Choroid plexus epithelial cell (primary cell): Measurements from ENCODE around the gene AGRN.
A peak's percentile ranks its signal among the peaks of the same experiment; 100 is the strongest.

Experiments used
- DNase-seq: peaks from one replicate; pipeline ENCODE4 v3.0.0-alpha.2; 2010; ENCODE audit warnings: low read depth
- H3K4me3 ChIP-seq: 2 replicates; pipeline ENCODE4 v1.5.1; 2011; ENCODE audit warnings: low read depth, mild to moderate bottlenecking, control low read depth, low read length, moderate library complexity
- TF ChIP-seq, protein P1 (sequence below): conservative IDR thresholded peaks from 2 replicates; pipeline ENCODE4 v1.5.1; 2011; ENCODE audit warnings: low read depth, mild to moderate bottlenecking, control low read depth, inconsistent platforms, low read length, moderate library complexity

The AGRN gene

DNA sequence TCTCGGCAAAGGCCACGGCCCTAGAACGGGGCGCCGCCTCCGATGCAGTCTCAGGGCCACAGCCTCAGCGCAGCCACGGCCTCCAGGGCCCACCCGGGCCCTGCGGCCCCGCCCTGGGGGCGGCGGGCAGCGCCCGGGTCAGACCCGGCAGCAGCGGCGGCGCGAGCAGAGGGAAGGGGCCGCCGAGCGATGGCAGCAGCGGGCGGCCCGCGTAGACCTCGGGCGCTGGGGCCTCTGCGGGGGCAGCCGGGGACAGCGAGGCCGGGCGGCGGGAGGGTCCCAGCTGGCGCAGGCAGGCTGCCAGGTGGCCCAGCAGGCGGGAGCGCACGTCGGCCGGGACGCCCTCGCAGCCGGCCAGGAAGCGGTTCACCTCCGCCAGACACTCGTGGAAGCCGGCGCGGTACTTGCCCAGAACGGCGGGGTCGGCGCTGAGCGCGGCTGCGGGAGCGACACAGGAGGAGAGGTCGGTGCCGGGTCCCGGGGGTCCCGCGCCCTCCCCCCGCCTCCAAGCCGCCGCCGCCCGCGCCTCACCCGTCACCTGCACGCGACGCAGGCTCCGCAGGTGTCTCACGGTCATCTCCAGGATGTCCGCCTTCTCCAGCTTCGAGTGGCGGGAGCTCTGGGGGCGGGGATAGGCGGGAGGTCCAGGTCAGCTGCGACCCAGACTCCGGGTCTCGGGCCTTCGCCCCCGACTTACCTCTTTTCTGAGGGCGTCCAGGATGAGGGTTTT is 20.8 kb upstream of the AGRN start:
- no peak for DNase-seq
- peak overlapping the region; percentile 69 for H3K4me3 ChIP-seq
- TF ChIP-seq, protein P1, sequence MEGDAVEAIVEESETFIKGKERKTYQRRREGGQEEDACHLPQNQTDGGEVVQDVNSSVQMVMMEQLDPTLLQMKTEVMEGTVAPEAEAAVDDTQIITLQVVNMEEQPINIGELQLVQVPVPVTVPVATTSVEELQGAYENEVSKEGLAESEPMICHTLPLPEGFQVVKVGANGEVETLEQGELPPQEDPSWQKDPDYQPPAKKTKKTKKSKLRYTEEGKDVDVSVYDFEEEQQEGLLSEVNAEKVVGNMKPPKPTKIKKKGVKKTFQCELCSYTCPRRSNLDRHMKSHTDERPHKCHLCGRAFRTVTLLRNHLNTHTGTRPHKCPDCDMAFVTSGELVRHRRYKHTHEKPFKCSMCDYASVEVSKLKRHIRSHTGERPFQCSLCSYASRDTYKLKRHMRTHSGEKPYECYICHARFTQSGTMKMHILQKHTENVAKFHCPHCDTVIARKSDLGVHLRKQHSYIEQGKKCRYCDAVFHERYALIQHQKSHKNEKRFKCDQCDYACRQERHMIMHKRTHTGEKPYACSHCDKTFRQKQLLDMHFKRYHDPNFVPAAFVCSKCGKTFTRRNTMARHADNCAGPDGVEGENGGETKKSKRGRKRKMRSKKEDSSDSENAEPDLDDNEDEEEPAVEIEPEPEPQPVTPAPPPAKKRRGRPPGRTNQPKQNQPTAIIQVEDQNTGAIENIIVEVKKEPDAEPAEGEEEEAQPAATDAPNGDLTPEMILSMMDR, result no peak

DNA sequence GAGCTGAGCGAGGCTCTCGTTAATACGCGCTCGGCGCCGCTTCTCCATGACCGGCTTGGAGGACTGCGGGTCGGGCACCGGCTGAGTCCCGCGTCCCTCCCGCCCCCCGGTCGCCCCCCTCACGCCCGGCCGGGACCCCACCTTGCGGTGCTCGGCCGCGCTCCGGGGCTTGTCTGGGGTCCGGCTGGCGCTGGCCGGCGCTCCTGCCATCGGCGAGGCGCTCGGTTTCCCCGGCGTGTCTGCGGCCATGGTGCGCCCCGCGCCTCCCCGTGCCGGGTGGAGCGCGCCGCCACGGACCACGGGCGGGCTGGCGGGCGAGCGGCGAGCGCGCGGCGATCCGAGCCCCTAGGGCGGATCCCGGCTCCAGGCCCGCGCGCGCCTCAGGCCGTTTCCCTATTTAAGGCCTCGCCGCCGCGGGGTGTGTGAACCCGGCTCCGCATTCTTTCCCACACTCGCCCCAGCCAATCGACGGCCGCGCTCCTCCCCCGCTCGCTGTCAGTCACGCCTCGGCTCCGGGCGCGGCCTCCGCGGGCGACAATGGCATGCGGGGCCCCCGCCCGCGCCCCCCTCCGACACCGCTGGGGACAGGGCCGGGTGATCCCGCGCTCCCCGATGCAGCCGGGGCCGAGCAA is 20.1 kb upstream of the AGRN start, which contains the start of gene HES4:
Gene HES4 (minus strand): TSS at position 373 of the 632 bp plus-strand sequence. CDS start 124 bp downstream, at position 249.
- H3K4me3 ChIP-seq, result peak within 1 kb of the TSS; percentile 69
- TF ChIP-seq, protein P1, result no peak

DNA sequence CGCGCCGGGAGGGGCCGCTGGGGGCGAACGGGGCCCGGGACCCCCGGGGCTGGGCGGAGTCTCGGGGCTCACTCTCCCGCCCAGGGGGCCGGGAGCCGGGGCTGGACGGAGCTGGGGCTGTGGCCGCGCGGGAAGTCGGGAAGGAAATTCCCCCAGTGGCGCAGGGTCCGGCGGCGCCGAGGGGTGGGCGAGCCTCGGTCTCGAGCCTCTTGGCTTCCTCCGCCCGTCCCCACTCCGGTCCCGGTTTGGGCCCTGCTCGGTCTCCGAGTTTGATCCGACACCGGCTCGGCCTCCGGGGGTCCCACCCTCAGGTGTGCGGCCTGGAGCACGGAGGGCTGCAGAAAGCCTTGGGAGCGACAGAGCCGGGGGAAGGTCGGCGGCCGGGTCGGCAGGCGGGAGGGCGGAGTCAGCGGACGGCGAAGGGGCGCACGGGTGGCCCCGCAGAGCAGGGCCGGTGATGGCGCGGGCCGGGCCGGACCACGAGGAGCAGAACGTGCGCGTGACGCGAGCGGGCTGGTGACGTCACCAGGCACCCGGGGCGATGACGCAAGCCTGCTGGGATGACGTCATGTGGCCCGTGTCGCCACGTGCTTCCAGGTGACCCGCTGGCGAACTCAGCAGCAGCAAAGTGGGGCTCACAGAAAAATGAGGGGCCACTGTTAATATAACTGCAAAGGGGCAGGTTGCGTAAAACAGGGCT is 19.4 kb upstream of the AGRN start:
- H3K4me3 ChIP-seq, result peak overlapping the region; percentile 69
- TF ChIP-seq, protein P1, result no peak
- DNase-seq, result peak; percentile 90

More for the DNA sequence above, 20.1 kb upstream of the AGRN start, which contains the start of gene HES4:
- peak; percentile 95 for DNase-seq

DNA sequence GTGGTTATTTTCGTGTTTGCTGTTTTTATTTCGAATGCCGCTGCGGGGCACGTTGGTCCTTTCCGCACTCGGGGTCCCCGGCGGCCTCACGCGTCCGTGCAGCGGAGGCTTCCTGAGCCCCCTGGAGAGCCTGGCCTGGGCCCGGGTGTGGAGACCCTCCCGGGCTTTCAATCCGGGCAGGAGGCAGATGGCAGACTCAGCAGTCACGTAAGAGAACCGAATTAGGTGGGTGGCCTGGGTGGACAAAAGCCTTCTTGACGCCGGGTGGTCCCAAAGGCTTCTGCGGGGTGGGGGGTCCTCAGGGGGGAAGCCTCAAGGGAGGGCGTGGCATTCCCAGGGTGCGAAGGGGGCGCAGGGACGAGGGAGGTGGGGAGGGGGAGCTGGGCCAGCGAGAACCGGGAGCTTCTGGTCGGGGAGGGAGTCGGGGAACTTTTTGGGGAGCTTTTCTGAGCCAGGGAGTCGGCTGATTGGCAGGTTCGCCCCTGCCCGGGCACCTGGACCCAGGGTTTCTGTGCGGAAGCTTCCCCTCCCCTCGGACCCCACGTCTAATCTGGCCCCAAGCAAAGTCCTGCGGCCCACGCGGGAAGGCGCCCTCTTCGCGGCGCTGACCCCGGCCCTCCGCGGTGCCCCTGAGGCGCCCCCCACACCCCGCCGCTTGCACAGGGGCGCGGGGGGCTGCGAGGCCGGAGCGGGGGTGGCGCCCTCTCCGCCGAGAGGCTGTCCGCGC is 18.7 kb upstream of the AGRN start:
- peak overlapping the region; percentile 69 for H3K4me3 ChIP-seq
- DNase-seq, result no peak
- TF ChIP-seq, protein P1, result no peak

DNA sequence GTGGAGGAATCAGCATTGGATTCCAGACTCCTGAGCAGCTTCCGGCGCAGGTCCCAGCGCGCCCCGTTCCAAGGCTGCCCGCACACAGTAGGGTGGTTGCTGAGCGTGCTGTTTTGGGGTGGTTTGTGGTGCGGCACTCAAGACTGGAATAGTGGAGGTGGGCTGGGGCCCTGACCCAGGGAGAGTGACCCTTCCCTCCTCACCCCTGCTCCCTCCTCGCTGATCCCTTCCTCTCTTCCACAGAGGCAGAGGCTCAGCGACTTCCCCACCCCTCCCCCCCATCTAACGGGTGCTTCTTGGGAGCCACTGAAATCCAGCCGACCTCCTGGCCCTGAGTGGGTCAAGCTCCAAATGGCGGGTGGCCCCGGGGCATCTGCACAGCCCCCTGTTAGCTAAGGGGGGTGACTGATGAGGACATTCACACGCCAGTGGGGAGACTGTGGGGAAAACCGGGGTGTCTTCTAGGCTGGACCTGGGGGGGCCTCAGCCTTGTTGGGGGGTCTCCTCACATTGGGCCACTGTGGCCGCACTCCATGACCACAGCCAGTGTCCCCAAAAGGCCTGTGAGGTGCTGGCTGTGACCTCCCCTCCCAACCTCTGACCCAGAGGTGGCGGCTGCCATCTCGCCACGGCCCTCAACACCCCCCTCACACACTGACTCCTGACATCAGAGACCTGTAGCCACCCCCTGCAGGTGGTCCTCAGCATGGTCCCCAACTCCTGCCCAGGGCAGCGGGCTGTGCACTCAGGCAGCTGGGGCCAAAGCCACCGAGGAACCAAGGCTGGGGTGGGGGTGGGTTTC is 16.1 kb upstream of the AGRN start:
- no peak overlapping the region for H3K4me3 ChIP-seq
- DNase-seq, result no peak
- TF ChIP-seq, protein P1, result no peak

DNA sequence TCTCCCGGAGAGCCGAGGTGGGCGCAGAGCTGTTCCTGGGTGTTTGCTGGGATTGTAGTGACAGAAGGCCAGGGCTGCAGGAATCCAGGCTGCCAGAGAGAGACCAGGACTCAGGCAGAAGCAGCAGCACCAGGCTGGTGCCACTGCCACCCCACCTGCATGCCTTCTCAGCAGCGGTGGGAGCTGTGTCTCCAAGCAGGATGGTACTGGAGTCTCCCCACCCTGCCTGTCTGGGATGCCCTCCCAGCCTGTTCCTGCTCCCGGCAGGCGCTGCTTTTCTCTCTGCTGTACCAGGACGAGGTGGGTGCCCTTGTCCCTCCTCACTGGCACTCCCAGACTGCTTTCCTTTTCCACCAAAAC is 15.5 kb upstream of the AGRN start:
- no peak overlapping the region for H3K4me3 ChIP-seq
- TF ChIP-seq, protein P1, result no peak
- DNase-seq, result no peak
